ENCODE measurements around the gene C2CD4C.
"Not testable (repeated sequence)": the region's sequence is repeated elsewhere in the genome, so short reads cannot be mapped to it uniquely, and the experiment has no call there.

Gene C2CD4C

DNA sequence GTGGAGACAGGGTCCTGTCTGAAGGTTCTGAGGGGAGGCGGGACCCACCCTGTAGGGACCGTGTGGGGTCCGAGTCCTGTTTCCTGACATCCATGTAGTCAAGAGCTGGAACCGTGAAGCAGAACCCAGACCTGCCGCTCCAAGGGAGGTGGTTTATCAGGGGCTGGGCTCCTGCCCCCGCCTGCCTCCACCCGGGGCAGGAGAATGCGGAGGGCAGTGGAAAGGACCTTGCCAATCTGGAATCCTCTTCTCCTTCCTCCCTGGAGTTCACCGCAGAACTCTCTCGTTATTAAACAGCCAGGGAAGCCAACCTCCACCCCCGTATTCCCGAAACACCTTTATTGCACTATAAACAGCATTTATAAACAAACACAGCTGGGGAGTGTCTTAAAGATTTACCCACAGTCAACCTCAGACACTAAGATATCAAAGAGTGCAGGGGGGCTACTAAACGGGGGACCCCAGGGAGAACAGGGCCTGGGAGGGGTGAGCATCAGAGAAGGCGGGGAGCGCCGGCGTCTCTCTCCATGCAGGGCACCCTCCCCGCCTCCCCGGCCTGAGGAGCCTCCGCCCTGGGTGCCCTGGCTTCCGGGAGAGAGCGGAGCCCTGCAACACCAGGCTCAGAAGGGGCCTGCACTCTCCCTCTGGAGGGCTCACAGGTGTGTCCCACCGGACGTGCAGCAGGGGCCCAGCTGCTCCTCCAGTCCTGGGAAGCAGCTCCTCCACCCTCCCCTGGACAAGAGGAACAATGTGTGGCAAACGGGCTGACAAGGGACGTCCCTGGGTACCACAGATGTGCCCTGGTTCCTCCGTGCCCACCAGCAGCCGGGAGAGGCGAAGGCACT lies 3.6 kb downstream of the C2CD4C start:
- no peak overlapping the region for H3K4me3 ChIP-seq

DNA sequence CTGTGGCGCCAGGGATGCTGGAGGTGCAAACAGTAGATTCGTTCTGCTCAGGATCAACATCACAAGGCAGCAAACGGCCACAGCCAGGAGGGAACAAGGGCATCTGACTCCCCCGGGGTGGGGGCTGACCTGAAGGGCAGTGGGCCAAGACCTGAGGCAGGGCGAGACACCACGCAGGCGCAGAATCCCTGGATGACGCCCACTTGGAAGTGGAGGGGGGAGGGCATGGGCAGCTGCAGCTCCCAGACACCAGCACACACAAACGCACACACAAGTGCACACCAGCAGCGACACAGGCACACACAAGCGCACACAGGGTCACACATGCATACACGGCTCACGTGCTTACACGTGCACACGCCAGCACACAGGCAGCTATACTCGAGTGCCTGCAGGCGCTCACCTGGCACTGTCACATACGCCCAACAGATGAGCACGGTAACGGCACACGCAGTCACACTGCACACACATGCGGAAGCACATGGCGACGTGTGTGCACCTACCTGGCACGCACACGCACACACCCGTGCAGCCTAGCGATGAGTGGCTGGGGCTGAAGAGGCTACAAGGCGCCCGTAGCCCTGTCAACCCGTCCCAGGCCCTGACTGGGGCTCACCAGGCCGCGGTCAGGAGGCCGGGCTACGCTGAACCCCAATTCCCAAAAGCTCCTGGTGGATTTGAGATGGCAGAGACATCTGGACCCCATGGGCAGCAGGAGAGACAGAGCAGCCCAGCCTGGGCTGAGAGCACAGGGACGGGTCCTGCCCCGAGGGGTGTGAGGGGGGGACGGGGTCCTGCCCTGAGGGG lies 5.5 kb downstream of the C2CD4C start:
- no peak overlapping the region for H3K4me3 ChIP-seq
- no peak overlapping the region for H3K27ac ChIP-seq

More for the DNA sequence above, 3.6 kb downstream of the C2CD4C start:
- H3K27ac ChIP-seq: no peak overlapping the region

DNA sequence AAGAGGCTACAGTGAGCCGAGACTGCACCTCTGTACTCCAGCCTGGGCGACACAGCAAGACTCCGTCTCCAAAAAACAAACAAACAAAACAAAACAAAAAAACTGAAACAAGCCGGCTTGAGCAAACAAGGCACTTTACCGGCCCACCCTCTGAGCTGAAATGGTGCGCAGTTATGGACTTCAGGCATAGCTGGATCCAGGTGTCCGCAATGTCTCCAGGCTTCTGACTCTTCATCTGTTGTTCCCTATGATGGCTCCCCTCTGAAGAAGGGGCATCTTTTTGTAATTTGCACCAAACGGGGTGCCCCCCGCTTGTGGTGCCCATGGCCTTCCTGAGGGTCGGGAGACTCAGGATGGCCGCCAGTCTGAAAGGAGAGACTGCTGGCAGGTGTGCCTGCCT lies 6.2 kb downstream of the C2CD4C start:
- Histone ChIP-seq H3K27ac (no peak overlapping the region), H3K4me3 (no peak overlapping the region)

DNA sequence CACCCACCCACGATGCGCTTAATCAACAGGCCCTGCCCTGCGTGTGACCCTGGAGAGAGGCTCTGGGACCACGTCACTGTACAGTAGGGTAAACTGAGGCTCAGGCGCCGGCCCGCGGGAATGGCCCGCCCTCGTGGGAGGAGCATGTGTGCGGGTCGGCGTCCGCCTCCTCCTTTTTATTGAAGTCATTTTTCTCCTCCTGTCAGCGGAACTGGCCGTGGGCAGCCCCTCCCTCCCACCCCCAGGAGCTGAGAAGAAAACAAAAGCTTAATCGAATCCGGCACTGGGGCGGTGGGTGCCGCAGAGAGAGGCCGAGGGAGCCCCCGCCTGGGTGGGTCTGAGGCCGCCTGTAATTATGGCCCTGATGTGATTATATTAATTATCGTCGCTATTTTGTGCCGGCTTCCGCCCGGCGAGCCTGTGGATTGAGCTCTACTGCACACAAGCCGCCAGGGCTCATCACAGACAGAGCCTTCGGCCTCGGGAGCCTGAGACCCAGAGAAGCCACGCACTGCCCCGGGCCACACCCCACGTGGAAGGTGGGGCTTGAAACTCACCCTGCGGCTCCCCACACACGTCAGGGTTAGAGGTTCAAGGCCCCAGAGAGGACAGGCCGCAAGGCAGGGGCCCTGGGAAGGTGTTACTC lies 7.0 kb downstream of the C2CD4C start:
- H3K4me3 ChIP-seq: no peak overlapping the region

DNA sequence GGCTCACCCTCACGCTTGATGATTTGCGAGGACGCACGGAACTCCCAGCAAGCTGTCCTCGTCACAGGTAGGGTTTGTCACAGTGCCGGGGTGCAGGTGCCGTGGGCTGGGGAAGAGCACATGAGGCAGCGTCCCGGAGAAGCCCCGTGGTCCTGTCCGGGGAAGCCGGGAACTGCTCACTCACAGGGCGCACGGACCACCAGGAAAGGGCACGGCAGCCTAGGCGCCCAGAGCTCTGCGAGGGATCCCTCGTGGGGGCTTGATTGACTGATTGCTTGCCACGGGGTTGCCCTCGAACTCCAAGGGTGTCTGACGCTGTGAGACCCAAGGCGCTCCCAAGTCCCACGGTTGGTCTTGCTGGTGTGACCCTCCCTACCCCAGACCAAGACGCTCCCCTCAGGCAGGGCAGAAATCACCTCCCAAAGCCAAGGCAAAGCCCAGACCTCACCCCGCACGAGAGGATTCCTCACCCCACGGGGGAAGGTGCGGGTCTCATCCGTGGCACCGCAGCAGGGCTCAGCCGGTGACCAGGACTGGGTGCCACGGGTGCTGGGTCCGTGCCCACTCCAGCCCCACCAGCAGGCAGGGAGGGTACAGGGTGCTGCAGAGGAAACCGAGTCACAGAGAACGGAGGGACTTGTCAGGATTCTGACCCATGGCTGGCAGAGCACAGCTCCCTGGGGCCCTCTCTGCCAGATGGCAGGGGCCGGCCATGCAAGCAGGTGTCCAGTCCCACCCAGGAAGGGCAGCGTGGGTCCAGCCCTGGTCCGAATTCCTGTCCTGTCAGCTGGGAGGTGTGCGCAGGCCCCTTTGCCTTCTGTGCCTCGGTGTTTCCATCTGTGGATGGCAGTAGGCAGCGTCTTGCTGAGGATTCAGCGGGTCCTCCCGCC lies 7.7 kb downstream of the C2CD4C start:
- Histone ChIP-seq H3K4me3 (no peak overlapping the region), H3K27ac (no peak overlapping the region)

More for the DNA sequence above, 7.0 kb downstream of the C2CD4C start:
- H3K27ac ChIP-seq: no peak overlapping the region

DNA sequence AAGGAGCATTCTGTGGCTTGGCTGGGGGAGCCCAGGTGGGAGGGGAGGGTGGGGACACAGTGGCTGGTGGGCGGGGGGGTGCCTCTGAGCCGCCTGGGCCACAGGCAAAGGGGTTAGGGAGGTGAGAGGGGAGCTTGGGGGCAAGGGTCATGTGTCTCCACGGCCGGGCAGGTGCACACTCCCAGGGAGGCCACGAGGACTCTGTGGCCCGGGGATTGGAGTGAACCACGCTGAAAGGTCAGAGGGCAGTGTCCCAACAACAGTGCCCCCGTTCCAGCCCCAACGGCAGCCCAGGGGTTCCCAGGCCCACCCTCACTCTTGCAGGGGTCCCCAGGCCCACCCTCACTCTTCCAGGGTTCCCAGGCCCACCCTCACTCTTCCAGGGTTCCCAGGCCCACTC lies 9.6 kb downstream of the C2CD4C start:
- Histone ChIP-seq H3K4me3 (no peak overlapping the region), H3K27ac (no peak overlapping the region)

DNA sequence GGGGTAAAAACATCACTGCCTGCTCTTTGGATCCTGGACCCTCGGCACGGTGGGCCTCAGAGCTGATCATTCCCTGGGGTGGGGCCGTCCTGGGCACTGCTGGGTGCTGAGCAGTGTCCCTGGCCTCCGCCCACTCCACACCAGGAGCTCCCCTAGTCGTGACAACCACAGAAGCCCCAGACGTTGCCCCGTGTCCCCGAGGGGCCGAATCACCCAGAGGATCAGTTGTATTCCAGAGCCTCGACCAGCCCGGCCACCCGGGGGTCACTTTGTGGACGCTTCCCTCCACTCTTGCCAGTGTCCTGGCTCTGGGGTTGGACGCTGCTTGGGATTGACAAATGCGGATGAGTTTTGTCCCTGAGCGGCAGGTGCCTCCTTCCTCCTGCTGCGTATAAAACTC lies 10.2 kb downstream of the C2CD4C start:
- Histone ChIP-seq H3K27ac (no peak overlapping the region), H3K4me3 (no peak overlapping the region)

DNA sequence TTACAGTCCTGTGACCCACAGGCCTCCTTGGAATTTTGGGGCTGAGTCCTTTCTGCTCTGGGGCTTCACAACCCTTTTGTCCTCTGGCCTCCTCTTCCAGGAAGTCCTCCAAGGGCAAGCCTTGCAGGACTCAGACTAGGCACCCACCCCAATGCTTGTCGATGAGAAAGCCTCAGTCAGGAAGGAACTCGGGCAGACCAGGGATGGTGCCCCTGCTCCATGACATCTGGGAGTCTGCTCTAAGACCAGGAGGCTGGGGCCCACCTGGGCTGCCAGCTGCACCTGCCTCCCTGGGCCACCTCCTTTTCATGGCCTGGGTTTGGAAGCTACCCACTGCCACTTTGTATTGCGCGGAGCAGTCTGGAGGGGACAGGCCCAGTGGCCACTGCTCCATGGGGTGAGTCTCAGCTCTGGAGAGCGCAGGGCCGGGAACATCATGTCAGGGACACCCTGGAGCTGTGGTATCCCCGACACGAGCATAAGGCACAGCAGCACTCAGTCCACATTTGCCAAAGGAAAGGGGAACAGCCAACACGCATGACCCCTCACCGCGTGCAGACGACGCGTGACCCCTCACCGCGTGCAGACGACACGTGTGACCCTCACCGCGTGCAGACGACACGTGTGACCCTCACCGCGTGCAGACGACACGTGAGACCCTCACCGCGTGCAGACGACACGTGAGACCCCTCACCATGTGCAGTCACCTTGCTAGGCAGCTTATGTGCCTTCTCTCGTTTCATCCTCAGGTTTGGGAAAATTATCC lies 10.8 kb downstream of the C2CD4C start:
- Histone ChIP-seq H3K4me3 (no peak overlapping the region), H3K27ac (no peak overlapping the region)

DNA sequence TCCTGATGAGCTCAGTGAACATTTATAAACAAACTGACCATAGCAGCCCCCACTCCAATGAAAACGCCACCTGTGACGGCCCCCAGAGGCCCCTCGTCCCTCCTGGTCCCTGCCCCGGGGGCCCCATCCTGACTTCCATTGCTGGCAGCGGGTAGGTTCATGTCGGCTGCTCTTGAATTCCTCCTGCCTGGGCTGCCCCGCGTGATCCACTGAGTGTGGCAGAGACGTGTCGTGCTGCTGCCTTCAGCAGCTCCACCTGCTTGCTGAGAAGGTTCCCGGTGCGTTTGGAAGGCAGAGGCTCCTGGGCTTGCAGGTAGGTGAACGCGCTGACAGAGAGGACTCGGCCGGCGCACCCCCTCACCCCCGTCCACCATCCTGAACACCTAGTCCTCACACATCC lies 11.6 kb downstream of the C2CD4C start:
- Histone ChIP-seq H3K4me3 (no peak overlapping the region), H3K27ac (no peak overlapping the region)

DNA sequence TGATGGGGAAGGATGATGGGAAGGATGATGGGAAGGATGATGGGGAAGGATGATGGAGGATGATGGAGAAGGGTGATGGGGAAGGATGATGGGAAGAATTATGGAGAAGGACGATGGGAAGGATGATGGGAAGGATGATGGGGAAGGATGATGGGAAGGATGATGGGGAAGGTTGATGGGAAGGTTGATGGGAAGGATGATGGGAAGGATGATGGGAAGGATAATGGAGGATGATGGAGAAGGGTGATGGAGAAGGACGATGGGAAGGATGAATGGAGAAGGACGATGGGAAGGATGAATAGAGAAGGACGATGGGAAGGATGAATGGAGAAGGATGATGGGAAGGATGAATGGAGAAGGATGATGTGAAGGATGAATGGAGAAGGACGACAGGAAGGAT lies 13.5 kb downstream of the C2CD4C start:
- Histone ChIP-seq H3K4me3 (no peak overlapping the region), H3K27ac (no peak overlapping the region)

DNA sequence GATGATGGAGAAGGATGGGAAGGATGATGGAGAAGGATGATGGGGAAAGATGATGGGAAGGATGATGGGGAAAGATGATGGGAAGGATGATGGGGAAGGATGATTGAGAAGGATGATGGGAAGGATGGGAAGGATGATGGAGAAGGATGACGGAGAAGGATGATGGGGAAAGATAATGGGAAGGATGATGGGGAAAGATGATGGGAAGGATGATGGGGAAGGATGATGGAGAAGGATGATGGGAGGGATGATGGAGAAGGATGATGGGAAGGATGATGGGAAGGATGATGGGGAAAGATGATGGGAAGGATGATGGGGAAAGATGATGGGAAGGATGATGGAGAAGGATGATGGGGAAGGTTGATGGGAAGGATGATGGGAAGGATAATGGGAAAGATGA lies 14.1 kb downstream of the C2CD4C start:
- not testable (repeated sequence) for H3K27ac ChIP-seq

DNA sequence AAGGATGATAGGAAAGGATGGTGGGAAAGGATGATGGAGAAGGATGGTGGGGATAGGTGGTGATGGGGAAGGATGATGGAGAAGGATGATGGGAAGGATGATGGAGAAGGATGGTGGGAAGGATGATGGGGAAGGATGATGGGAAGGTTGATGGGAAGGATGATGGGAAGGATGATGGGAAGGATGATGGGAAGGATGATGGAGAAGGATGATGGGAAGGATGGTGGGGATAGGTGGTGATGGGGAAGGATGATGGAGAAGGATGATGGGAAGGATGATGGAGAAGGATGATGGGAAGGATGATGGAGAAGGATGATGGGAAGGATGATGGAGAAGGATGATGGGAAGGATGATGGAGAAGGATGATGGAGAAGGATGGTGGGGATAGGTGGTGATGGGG lies 15.4 kb downstream of the C2CD4C start:
- H3K4me3 ChIP-seq, H3K27ac ChIP-seq: not testable (repeated sequence)

More for the DNA sequence above, 14.1 kb downstream of the C2CD4C start:
- not testable (repeated sequence) for H3K4me3 ChIP-seq

DNA sequence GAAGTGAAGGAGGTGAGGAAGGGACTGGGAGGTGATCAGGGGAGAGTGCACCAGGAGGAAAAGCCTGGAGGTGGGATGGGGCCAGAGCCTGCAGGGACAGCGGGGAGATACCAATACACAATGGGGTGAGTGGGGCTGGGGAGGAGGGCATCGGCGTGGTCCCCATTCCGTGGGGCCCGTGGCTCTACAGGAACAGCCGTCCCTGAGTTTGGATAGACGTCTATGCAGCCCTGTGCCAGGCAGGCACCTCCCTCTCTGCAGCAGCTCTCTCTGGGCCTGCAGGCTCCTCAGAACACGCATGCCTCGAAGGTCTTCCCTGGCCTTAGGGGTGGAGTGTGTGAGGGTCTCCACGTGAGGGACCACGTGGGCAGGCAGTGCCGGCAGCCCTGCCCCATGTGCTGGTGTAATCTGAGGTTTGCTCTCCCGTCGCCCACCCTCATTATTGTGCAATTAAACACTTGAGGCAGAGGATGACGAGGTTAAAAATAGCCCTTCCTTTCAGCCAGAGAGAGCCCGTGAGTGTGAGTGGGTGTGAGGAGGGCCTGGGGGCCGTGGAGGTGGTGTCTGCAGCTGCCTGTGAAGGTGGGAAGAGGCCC lies 16.5 kb downstream of the C2CD4C start:
- Histone ChIP-seq H3K27ac (no peak overlapping the region), H3K4me3 (no peak overlapping the region)

DNA sequence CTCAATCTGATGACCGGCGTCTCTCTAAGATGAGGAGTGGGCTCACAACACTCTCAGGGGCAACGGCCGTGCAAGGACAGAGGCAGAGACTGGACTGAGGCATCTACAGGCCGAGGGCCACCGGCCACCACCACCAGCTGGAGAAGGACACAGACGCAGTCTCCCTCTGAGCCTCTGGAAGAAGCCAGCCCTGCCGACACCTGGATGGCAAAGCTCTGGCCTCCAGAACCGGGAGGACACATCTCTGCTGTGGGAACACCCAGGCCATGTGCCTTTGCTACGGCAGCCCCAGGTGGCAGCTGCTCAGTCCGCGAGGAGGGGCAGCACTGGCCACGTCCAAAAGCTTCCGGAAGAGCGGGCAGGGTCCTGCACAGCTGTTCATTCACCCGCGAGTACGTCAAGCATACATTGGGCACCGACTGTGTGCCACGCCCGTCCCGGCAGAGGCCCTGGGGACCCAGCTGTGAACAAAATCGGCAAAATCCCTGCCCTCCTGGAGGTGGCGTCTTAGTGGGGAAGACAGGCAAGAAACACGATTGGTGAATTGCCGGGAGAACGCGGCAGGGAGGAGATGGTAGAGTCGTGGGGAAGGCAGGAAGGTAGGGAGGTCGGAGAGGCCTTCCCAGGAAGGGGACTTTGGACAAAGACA lies 17.1 kb downstream of the C2CD4C start:
- no peak overlapping the region for H3K27ac ChIP-seq
- no peak overlapping the region for H3K4me3 ChIP-seq

DNA sequence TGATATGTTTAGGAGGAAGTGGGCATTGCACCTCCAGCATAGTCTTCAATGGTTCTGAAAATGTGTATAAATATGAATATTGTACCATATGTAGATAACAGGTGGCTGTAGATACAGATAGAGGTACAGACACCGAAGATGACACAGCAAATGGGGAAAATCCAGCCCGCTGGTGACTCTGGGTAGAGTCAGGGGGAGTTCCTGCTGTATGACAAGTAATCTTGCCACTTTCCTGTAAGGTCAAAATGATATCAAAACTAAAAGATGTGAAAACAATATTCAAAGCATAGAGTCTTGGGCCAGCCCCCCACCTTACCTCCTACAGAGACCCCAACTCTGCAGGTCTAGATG lies 17.8 kb downstream of the C2CD4C start:
- Histone ChIP-seq H3K27ac (no peak overlapping the region), H3K4me3 (no peak overlapping the region)

DNA sequence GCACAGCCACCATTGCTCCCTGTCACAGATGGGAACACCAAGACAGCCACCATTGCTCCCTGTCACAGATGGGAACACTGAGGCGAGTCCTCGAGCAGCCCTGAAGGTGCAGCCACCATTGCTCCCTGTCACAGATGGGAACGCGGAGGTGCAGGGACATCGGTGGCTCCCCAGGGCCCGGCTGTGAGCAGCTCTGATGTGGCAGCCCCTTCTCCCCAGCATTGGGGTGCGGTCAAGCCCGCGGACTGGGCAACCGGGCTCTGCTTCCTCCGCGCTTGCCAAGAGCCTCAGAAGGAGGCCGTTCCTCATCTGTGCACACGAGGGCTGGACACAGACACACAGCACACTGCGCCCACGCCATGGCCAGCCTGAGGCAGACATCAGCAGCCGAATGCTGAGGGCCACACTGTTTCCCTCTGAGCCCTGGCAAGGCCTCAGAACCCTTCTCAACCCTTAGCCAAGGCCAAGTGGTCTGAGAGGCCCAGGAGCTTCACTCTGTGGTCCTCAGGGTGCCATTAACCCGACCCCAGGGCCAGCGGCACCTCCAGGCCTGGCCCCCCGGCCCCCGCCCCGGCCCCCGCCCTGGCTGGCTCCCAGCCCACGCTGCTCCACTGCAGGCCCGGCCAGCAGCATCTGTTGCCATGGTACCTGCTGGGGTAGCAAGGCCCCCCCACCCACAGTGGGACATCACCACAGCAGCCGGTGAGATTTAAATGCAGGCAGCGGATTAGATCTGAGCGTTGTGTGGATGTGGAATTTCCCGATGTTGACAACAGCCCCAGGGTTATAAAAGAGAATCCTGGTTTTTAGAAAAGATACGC lies 18.4 kb downstream of the C2CD4C start:
- Histone ChIP-seq H3K4me3 (no peak overlapping the region), H3K27ac (no peak overlapping the region)

DNA sequence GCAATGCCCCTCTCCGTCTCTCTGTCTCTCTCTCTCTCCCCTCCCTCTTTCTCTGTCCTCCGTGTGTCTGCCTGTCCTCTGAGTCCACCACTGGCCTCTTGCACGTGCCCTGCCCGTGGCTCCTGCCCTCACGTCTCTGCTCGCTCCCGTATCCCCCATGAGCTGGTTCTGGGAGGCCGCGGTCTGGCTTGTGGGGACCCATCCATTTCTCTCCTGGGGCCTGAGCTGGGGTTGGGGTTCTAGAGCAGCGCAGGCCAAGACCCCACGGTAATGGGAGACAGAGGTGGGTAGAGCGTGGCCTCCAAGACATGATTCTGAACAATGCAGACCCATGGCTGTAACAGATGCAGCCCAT lies 19.0 kb downstream of the C2CD4C start:
- Histone ChIP-seq H3K27ac (no peak overlapping the region), H3K4me3 (no peak overlapping the region)
